HCT116 (cell line): ENCODE measurements around the gene KCMF1. TPM values are rescaled to one million over a fixed set of nuclear protein-coding genes. Genes with fewer than 3 reads are reported as not detected.

Source experiments
- ATAC-seq: fragments of 200-7000 bp; cut with Tn5 transposase; 2 replicates; pipeline ENCODE4 v1.9.1; 2020; ENCODE audit warnings: mild to moderate bottlenecking, moderate library complexity
- BruUV-seq: library from RNA; stranded (reverse); fragments of 400-500 nt; replicated peaks from 2 replicates; lab custom pipeline; 2021; lab: Mats Ljungman, UMichigan
- CTCF ChIA-PET: fragments of 300-600 bp; sonication (Branson Sonifier 250); formaldehyde crosslinking; loops from one replicate; lab custom pipeline; 2021; ENCODE audit warnings: antibody characterized with exemption; lab: Charles Lee
- POLR2A ChIA-PET: fragments of 300-600, 350-600 bp; sonication (Branson Sonifier 250); formaldehyde crosslinking; loops from one replicate; lab custom pipeline; 2021; ENCODE audit warnings: antibody characterized with exemption; lab: Charles Lee
- RAD21 ChIA-PET, 2 experiments: fragments of 300-600 bp; sonication (Branson Sonifier 250); formaldehyde crosslinking; loops; one replicate each; lab custom pipeline; 2023; ENCODE audit warnings: low total read pairs in 2 of 2; ENCODE audit not compliant: uncharacterized antibody in 2 of 2, unreplicated experiment in 2 of 2, low non-redundant PET in 1 of 2; lab: Charles Lee
- DNase-seq: peaks from one replicate; pipeline ENCODE4 v3.0.0-alpha.2; 2010; ENCODE audit warnings: low read depth, low spot score
- H2AFZ ChIP-seq: fragments of 200-600 bp; shearing (Covaris generic), sonication (generic); 2 replicates; pipeline ENCODE4 v1.6.1; 2017; ENCODE audit warnings: low read depth, mixed run types, mixed read lengths, antibody characterized with exemption, low read length; ENCODE audit not compliant: poor library complexity, severe bottlenecking
- H3K27ac ChIP-seq: 2 replicates; pipeline ENCODE4 v1.5.1; 2012; ENCODE audit warnings: low read depth, low read length
- H3K27me3 ChIP-seq: fragments of 200-600 bp; sonication (generic); 2 replicates; pipeline ENCODE4 v1.6.1; 2016; ENCODE audit warnings: mixed run types, low read length, mixed read lengths; ENCODE audit not compliant: insufficient read depth
- H3K36me3 ChIP-seq, 2 experiments: fragments of 200-500 bp in 1 of 2; fragments of 200-600 bp in 1 of 2; sonication (Bioruptor generic) in 1 of 2; sonication (generic) in 1 of 2; 2 replicates each; pipeline versions ENCODE4 v1.5.1 to v1.6.1; 2014 to 2016; ENCODE audit warnings: low read length in 2 of 2, inconsistent platforms in 1 of 2, mixed read lengths in 1 of 2, mixed run types in 1 of 2; ENCODE audit not compliant: insufficient read depth in 2 of 2, control insufficient read depth in 1 of 2
- H3K4me1 ChIP-seq, 2 experiments: fragments of 200-600 bp in 1 of 2; sonication (generic) in 1 of 2; 2 replicates each; pipeline versions ENCODE4 v1.5.1 to v1.6.1; 2012 to 2017; ENCODE audit warnings: low read length in 2 of 2, inconsistent platforms in 1 of 2, mild to moderate bottlenecking in 1 of 2, mixed read lengths in 1 of 2, mixed run types in 1 of 2, moderate library complexity in 1 of 2; ENCODE audit not compliant: insufficient read depth in 2 of 2, control insufficient read depth in 1 of 2
- H3K4me2 ChIP-seq: fragments of 200-600 bp; sonication (generic); 2 replicates; pipeline ENCODE4 v1.6.1; 2017; ENCODE audit warnings: mixed run types, low read length, mixed read lengths
- H3K4me3 ChIP-seq, 2 experiments: fragments of 200-600 bp in 1 of 2; sonication (generic) in 1 of 2; replicated peaks in 1 of 2; 2 replicates each; pipeline ENCODE4 v1.5.1; 2011 to 2016; ENCODE audit warnings: low read length in 2 of 2, control low read depth in 1 of 2, low read depth in 1 of 2, mild to moderate bottlenecking in 1 of 2, mixed read lengths in 1 of 2, mixed run types in 1 of 2
- H3K79me2 ChIP-seq: fragments of 200-600 bp; sonication (generic); 2 replicates; pipeline ENCODE4 v1.6.1; 2017; ENCODE audit warnings: mild to moderate bottlenecking, mixed run types, low read length, moderate library complexity, mixed read lengths; ENCODE audit not compliant: insufficient read depth
- H3K9ac ChIP-seq: fragments of 200-600 bp; sonication (generic); 2 replicates; pipeline ENCODE4 v1.6.1; 2016; ENCODE audit warnings: low read length, mixed read lengths
- H3K9me2 ChIP-seq: fragments of 200-600 bp; sonication (generic), shearing (Covaris generic); 2 replicates; pipeline ENCODE4 v1.6.1; 2017; ENCODE audit warnings: mixed run types, mild to moderate bottlenecking, moderate library complexity; ENCODE audit not compliant: insufficient read depth
- H3K9me3 ChIP-seq, 2 experiments: fragments of 200-500 bp in 1 of 2; fragments of 200-600 bp in 1 of 2; sonication (Bioruptor generic) in 1 of 2; sonication (generic) in 1 of 2; 2 replicates each; pipeline ENCODE4 v1.6.1; 2014 to 2017; ENCODE audit warnings: low read length in 2 of 2, mixed read lengths in 2 of 2, inconsistent platforms in 1 of 2, low read depth in 1 of 2, mild to moderate bottlenecking in 1 of 2, mixed run types in 1 of 2, moderate library complexity in 1 of 2; ENCODE audit not compliant: control insufficient read depth in 1 of 2, insufficient read depth in 1 of 2
- H4K20me1 ChIP-seq: fragments of 200-600 bp; sonication (generic), shearing (Covaris generic); 2 replicates; pipeline ENCODE4 v1.6.1; 2017; ENCODE audit warnings: mixed run types, mild to moderate bottlenecking, moderate library complexity; ENCODE audit not compliant: insufficient read depth
- CBX3 ChIP-seq: IDR thresholded peaks from 2 replicates; pipeline ENCODE4 v1.6.1; 2012; ENCODE audit warnings: low read depth
- CEBPB ChIP-seq: IDR thresholded peaks from 2 replicates; pipeline ENCODE4 v1.6.1; 2012; ENCODE audit warnings: low read depth
- EGR1 ChIP-seq: IDR thresholded peaks from 2 replicates; pipeline ENCODE4 v1.6.1; 2012; ENCODE audit warnings: low read depth
- EZH2 ChIP-seq: fragments of 200-600 bp; sonication (generic); IDR thresholded peaks from 2 replicates; pipeline ENCODE4 v1.6.1; 2017; ENCODE audit warnings: antibody characterized with exemption, mixed run types
- FOSL1 ChIP-seq: IDR thresholded peaks from 2 replicates; pipeline ENCODE4 v1.6.1; 2012; ENCODE audit warnings: low read depth
- JUND ChIP-seq: IDR thresholded peaks from 2 replicates; pipeline ENCODE4 v1.6.1; 2012
- POLR2AphosphoS5 ChIP-seq: IDR thresholded peaks from 2 replicates; pipeline ENCODE4 v1.6.1; 2011; ENCODE audit warnings: mild to moderate bottlenecking, low read depth, low read length, moderate library complexity
- RAD21 ChIP-seq: IDR thresholded peaks from 2 replicates; pipeline ENCODE4 v1.6.1; 2012; ENCODE audit warnings: low read depth, mild to moderate bottlenecking
- SIN3A ChIP-seq: IDR thresholded peaks from 2 replicates; pipeline ENCODE4 v1.6.1; 2012; ENCODE audit warnings: low read depth
- SP1 ChIP-seq: IDR thresholded peaks from 2 replicates; pipeline ENCODE4 v1.6.1; 2012; ENCODE audit warnings: low read depth
- SRF ChIP-seq: IDR thresholded peaks from 2 replicates; pipeline ENCODE4 v1.6.1; 2012; ENCODE audit warnings: low read depth
- ZNF274 ChIP-seq: fragments of 200-500 bp; sonication (Bioruptor generic); IDR thresholded peaks from 2 replicates; pipeline ENCODE4 v1.6.1; 2014; ENCODE audit warnings: mild to moderate bottlenecking, low read depth, low read length, inconsistent platforms
- intact Hi-C: fragments of 100-400 bp; cut with micrococcal nuclease; formaldehyde crosslinking; loops from 2 replicates; pipeline ENCODE4 v1.10.0; 2022
- total RNA-seq: library from RNA; stranded (reverse); gene quantifications from one replicate; pipeline ENCODE4 v1.2.1, GENCODE V29; 2021; ENCODE audit not compliant: unreplicated experiment
- TF ChIP-seq, protein P1 (sequence below): IDR thresholded peaks from 2 replicates; pipeline ENCODE4 v1.6.1; 2012
- TF ChIP-seq, protein P2 (sequence below): IDR thresholded peaks from 2 replicates; pipeline ENCODE4 v1.6.1; 2012; ENCODE audit warnings: low read depth

The KCMF1 gene
- total RNA-seq, 1 experiment from 2014 or later = 119 TPM

- ChIA-PET RAD21 (interaction anchor here (1.1 kb wide), 2 partner anchors 13 to 19 kb away, joined by 3 to 4 read pairs; no protein-coding TSS in a partner anchor), POLR2A (interaction anchor here (0.9 to 1.5 kb wide), 4 partner anchors 10 to 128 kb away, joined by 3 to 5 read pairs (median 4); no protein-coding TSS in a partner anchor)
- peaks cover 4% of the 10 kb centered on the region; the same call in 1 of the 2 replicates for H4K20me1 ChIP-seq
Observed at GRCh38 chr2:85053802-85054201, 82.8 kb downstream of the KCMF1 start.

More at GRCh38 chr2:85053802-85054201, 82.8 kb downstream of the KCMF1 start:
- Histone ChIP-seq H2AFZ (no peak overlapping the region), H3K27ac (peak overlapping the region; percentile 46; the same call in 1 of the 2 replicates), H3K4me3 (peak overlapping the region; percentile 24 to 44), H3K27me3 (no peaks in the 10 kb centered on the region), H3K9me3 (no peaks in the 10 kb centered on the region), H3K4me1 (peaks cover 27 to 47% of the 10 kb centered on the region in 2 experiments), H3K9me2 (no peaks in the 10 kb centered on the region), H3K36me3 (peaks cover 5 to 15% of the 10 kb centered on the region in 2 experiments; a peak in 3 of 4 replicates), H3K9ac (peak overlapping the region; percentile 56), H3K4me2 (peak overlapping the region; percentile 69), H3K79me2 (no peaks in the 10 kb centered on the region)
- TF ChIP-seq SP1 = peak; percentile 90
- TF ChIP-seq POLR2AphosphoS5 = peak; percentile 52; the same call in 1 of the 2 replicates
- 0 out of 2 replicates have a peak, but pooled peaks have one; percentile 26 for TF ChIP-seq RAD21
- TF ChIP-seq SIN3A = peak; percentile 78
- TF ChIP-seq ZNF274 = no peak
- TF ChIP-seq SRF = peak; percentile 48
- TF ChIP-seq FOSL1 = peak; percentile 72
- TF ChIP-seq, protein P1, sequence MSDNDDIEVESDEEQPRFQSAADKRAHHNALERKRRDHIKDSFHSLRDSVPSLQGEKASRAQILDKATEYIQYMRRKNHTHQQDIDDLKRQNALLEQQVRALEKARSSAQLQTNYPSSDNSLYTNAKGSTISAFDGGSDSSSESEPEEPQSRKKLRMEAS = peak; percentile 65
- peak; percentile 84 for TF ChIP-seq CBX3
- TF ChIP-seq EZH2 = no peak
- TF ChIP-seq, protein P2, sequence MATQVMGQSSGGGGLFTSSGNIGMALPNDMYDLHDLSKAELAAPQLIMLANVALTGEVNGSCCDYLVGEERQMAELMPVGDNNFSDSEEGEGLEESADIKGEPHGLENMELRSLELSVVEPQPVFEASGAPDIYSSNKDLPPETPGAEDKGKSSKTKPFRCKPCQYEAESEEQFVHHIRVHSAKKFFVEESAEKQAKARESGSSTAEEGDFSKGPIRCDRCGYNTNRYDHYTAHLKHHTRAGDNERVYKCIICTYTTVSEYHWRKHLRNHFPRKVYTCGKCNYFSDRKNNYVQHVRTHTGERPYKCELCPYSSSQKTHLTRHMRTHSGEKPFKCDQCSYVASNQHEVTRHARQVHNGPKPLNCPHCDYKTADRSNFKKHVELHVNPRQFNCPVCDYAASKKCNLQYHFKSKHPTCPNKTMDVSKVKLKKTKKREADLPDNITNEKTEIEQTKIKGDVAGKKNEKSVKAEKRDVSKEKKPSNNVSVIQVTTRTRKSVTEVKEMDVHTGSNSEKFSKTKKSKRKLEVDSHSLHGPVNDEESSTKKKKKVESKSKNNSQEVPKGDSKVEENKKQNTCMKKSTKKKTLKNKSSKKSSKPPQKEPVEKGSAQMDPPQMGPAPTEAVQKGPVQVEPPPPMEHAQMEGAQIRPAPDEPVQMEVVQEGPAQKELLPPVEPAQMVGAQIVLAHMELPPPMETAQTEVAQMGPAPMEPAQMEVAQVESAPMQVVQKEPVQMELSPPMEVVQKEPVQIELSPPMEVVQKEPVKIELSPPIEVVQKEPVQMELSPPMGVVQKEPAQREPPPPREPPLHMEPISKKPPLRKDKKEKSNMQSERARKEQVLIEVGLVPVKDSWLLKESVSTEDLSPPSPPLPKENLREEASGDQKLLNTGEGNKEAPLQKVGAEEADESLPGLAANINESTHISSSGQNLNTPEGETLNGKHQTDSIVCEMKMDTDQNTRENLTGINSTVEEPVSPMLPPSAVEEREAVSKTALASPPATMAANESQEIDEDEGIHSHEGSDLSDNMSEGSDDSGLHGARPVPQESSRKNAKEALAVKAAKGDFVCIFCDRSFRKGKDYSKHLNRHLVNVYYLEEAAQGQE = no peak
- TF ChIP-seq CEBPB = peak; percentile 30; the same call in 1 of the 2 replicates
- TF ChIP-seq JUND = peak; percentile 84
- TF ChIP-seq EGR1 = peak; percentile 96
- intact Hi-C loops = no loop called here
- CTCF ChIA-PET = interaction anchor here (0.9 to 2.9 kb wide), 5 partner anchors 13 to 246 kb away, joined by 4 to 24 read pairs (median 7); no protein-coding TSS in a partner anchor
- peak; percentile 91 for DNase-seq
- ATAC-seq = peak; percentile 99
- no TSS peak for BruUV-seq
